Effector memory CD8-positive, alpha-beta T cell (primary cell): Measurements from ENCODE around the gene ZMIZ1.

Experiments
- ATAC-seq: fragments of 150-1000 bp; cut with Tn5 transposase; replicated peaks from 2 replicates; pipeline ENCODE4 v1.10.0; 2021; ENCODE audit warnings: mild to moderate bottlenecking, moderate library complexity
- DNase-seq, 3 experiments: peaks; one replicate each; pipeline ENCODE4 v3.0.0; 2021
- H3K27ac Mint-ChIP-seq, 2 donors: one replicate each; pipeline ENCODE4 v1.8.0; 2022; ENCODE audit warnings: mild to moderate bottlenecking in 2 of 2, mixed read lengths in 2 of 2, moderate library complexity in 2 of 2
- H3K27me3 Mint-ChIP-seq, 2 donors: one replicate each; pipeline ENCODE4 v1.8.0; 2022; ENCODE audit warnings: mixed read lengths in 2 of 2
- H3K36me3 Mint-ChIP-seq: one replicate; pipeline ENCODE4 v1.8.0; 2022; ENCODE audit warnings: mild to moderate bottlenecking, moderate library complexity, mixed read lengths; ENCODE audit not compliant: insufficient read depth
- H3K4me1 Mint-ChIP-seq, 2 donors: one replicate each; pipeline ENCODE4 v1.8.0; 2022; ENCODE audit warnings: low read depth in 2 of 2, mixed read lengths in 2 of 2
- H3K4me3 Mint-ChIP-seq, 2 donors: one replicate each; pipeline ENCODE4 v1.8.0; 2022; ENCODE audit warnings: mild to moderate bottlenecking in 2 of 2, mixed read lengths in 2 of 2, moderate library complexity in 2 of 2
- H3K9me3 Mint-ChIP-seq, 2 donors: one replicate each; pipeline ENCODE4 v1.8.0; 2022; ENCODE audit warnings: mixed read lengths in 2 of 2

ZMIZ1 gene

GRCh38 chr10:79092292-79092896 lies 23.6 kb downstream of the ZMIZ1 start:
- Mint-ChIP-seq H3K27ac (peak overlapping the region in 1 of 2 donors; percentile 75), H3K9me3 (no peaks in the 10 kb centered on the region), H3K27me3 (no peaks in the 10 kb centered on the region), H3K36me3 (peaks cover 4% of the 10 kb centered on the region), H3K4me1 (peaks cover 9 to 20% of the 10 kb centered on the region in 2 donors), H3K4me3 (no peak overlapping the region)
- no peak for DNase-seq
- no peak for ATAC-seq

- Mint-ChIP-seq H3K36me3 (peaks cover 7% of the 10 kb centered on the region), H3K27ac (no peak overlapping the region), H3K27me3 (no peaks in the 10 kb centered on the region), H3K9me3 (no peaks in the 10 kb centered on the region), H3K4me1 (peaks cover 9 to 25% of the 10 kb centered on the region in 2 donors), H3K4me3 (no peak overlapping the region)
- DNase-seq: no peak
- no peak for ATAC-seq
Measured at GRCh38 chr10:79093658-79094411, 25.1 kb downstream of the ZMIZ1 start.

- Mint-ChIP-seq H3K27me3 (no peaks in the 10 kb centered on the region), H3K4me3 (no peak overlapping the region), H3K36me3 (peaks cover 7% of the 10 kb centered on the region), H3K9me3 (no peaks in the 10 kb centered on the region), H3K4me1 (peaks cover 9 to 23% of the 10 kb centered on the region in 2 donors), H3K27ac (no peak overlapping the region)
- DNase-seq (no peak), ATAC-seq (no peak)
Measured at GRCh38 chr10:79094412-79095175, 25.8 kb downstream of the ZMIZ1 start.

- ATAC-seq: no peak
- H3K27ac Mint-ChIP-seq: peak overlapping the region in 1 of 2 donors; percentile 69
- peaks cover 7% of the 10 kb centered on the region for H3K36me3 Mint-ChIP-seq
- H3K4me3 Mint-ChIP-seq: no peak overlapping the region
- H3K27me3 Mint-ChIP-seq: no peaks in the 10 kb centered on the region
- peaks cover 5 to 21% of the 10 kb centered on the region in 2 donors for H3K4me1 Mint-ChIP-seq
- no peak for DNase-seq
- no peaks in the 10 kb centered on the region for H3K9me3 Mint-ChIP-seq
Measured at GRCh38 chr10:79095316-79095715, 26.6 kb downstream of the ZMIZ1 start.

GRCh38 chr10:79096514-79096913 lies 27.7 kb downstream of the ZMIZ1 start:
- peak overlapping the region in 1 of 2 donors; percentile 69 for H3K27ac Mint-ChIP-seq
- H3K4me1 Mint-ChIP-seq: peaks cover 2 to 29% of the 10 kb centered on the region in 2 donors
- H3K9me3 Mint-ChIP-seq: no peaks in the 10 kb centered on the region
- no peak overlapping the region for H3K4me3 Mint-ChIP-seq
- no peaks in the 10 kb centered on the region for H3K27me3 Mint-ChIP-seq
- no peak for DNase-seq
- H3K36me3 Mint-ChIP-seq: peaks cover 11% of the 10 kb centered on the region
- ATAC-seq: no peak

GRCh38 chr10:79097021-79097872 lies 28.5 kb downstream of the ZMIZ1 start:
- no peaks in the 10 kb centered on the region for H3K9me3 Mint-ChIP-seq
- peaks cover 4 to 32% of the 10 kb centered on the region in 2 donors for H3K4me1 Mint-ChIP-seq
- no peaks in the 10 kb centered on the region for H3K27me3 Mint-ChIP-seq
- peaks cover 11% of the 10 kb centered on the region for H3K36me3 Mint-ChIP-seq
- no peak overlapping the region for H3K4me3 Mint-ChIP-seq
- ATAC-seq (no peak), DNase-seq (no peak)
- peak overlapping the region in 1 of 2 donors; percentile 69 for H3K27ac Mint-ChIP-seq

- DNase-seq: no peak
- Mint-ChIP-seq H3K27ac (no peak overlapping the region), H3K27me3 (no peaks in the 10 kb centered on the region), H3K36me3 (peaks cover 11% of the 10 kb centered on the region), H3K4me3 (no peak overlapping the region), H3K9me3 (no peaks in the 10 kb centered on the region), H3K4me1 (peaks cover 8 to 35% of the 10 kb centered on the region in 2 donors)
- no peak for ATAC-seq
Measured at GRCh38 chr10:79098061-79098460, 29.3 kb downstream of the ZMIZ1 start.

GRCh38 chr10:79098596-79099015 lies 29.8 kb downstream of the ZMIZ1 start:
- H3K9me3 Mint-ChIP-seq: no peaks in the 10 kb centered on the region
- ATAC-seq: no peak
- no peak for DNase-seq
- peaks cover 9 to 37% of the 10 kb centered on the region in 2 donors for H3K4me1 Mint-ChIP-seq
- no peak overlapping the region for H3K4me3 Mint-ChIP-seq
- peaks cover 11% of the 10 kb centered on the region for H3K36me3 Mint-ChIP-seq
- H3K27me3 Mint-ChIP-seq: no peaks in the 10 kb centered on the region
- H3K27ac Mint-ChIP-seq: no peak overlapping the region

GRCh38 chr10:79099898-79100448 lies 31.2 kb downstream of the ZMIZ1 start:
- Mint-ChIP-seq H3K4me3 (no peak overlapping the region), H3K36me3 (peaks cover 11% of the 10 kb centered on the region), H3K4me1 (peaks cover 13 to 43% of the 10 kb centered on the region in 2 donors), H3K27ac (peak overlapping the region; percentile 39 to 49), H3K27me3 (no peaks in the 10 kb centered on the region), H3K9me3 (no peaks in the 10 kb centered on the region)
- no peak for DNase-seq
- ATAC-seq: no peak

GRCh38 chr10:79100771-79101170 lies 32.0 kb downstream of the ZMIZ1 start:
- DNase-seq (no peak), ATAC-seq (no peak)
- Mint-ChIP-seq H3K27me3 (no peaks in the 10 kb centered on the region), H3K36me3 (peaks cover 11% of the 10 kb centered on the region), H3K9me3 (no peaks in the 10 kb centered on the region), H3K4me3 (peak overlapping the region in 1 of 2 donors; percentile 30), H3K4me1 (peaks cover 13 to 47% of the 10 kb centered on the region in 2 donors), H3K27ac (peak overlapping the region in 1 of 2 donors; percentile 47)

- no peak for DNase-seq
- H3K27ac Mint-ChIP-seq: peak overlapping the region in 1 of 2 donors; percentile 66
- ATAC-seq: no peak
- no peaks in the 10 kb centered on the region for H3K9me3 Mint-ChIP-seq
- peaks cover 8% of the 10 kb centered on the region for H3K36me3 Mint-ChIP-seq
- peak overlapping the region in 1 of 2 donors; percentile 30 for H3K4me3 Mint-ChIP-seq
- peaks cover 13 to 50% of the 10 kb centered on the region in 2 donors for H3K4me1 Mint-ChIP-seq
- H3K27me3 Mint-ChIP-seq: no peaks in the 10 kb centered on the region
Measured at GRCh38 chr10:79101560-79102497, 33.1 kb downstream of the ZMIZ1 start.

GRCh38 chr10:79102498-79102874 lies 33.7 kb downstream of the ZMIZ1 start:
- Mint-ChIP-seq H3K27me3 (no peaks in the 10 kb centered on the region), H3K9me3 (no peaks in the 10 kb centered on the region), H3K36me3 (peaks cover 11% of the 10 kb centered on the region), H3K27ac (peak overlapping the region in 1 of 2 donors; percentile 66), H3K4me1 (peaks cover 13 to 55% of the 10 kb centered on the region in 2 donors), H3K4me3 (peak overlapping the region in 1 of 2 donors; percentile 43)
- DNase-seq: no peak
- no peak for ATAC-seq
